GM21515 (cell line): ENCODE data around the gene NTM.

Experiments used
- ATAC-seq: cut with Tn5 transposase; IDR thresholded peaks from one replicate; pipeline ENCODE4 v1.9.1; 2021; ENCODE audit not compliant: unreplicated experiment

Gene NTM

GRCh38 chr11:131632971-131633370 lies 262.6 kb downstream of the NTM start:
- no peak for ATAC-seq

GRCh38 chr11:131633921-131634715 lies 263.7 kb downstream of the NTM start:
- no peak for ATAC-seq

GRCh38 chr11:131637469-131638175 lies 267.2 kb downstream of the NTM start:
- no peak for ATAC-seq

GRCh38 chr11:131638889-131639288 lies 268.5 kb downstream of the NTM start:
- no peak for ATAC-seq

GRCh38 chr11:131640320-131640719 lies 269.9 kb downstream of the NTM start:
- ATAC-seq, result no peak

GRCh38 chr11:131642756-131643531 lies 272.5 kb downstream of the NTM start:
- no peak for ATAC-seq

- ATAC-seq, result no peak
Measured at GRCh38 chr11:131644204-131644795, 273.9 kb downstream of the NTM start.

- ATAC-seq, result no peak
Measured at GRCh38 chr11:131645237-131645636, 274.8 kb downstream of the NTM start.

- no peak for ATAC-seq
Measured at GRCh38 chr11:131649856-131650255, 279.4 kb downstream of the NTM start.

GRCh38 chr11:131652231-131652630 lies 281.8 kb downstream of the NTM start:
- no peak for ATAC-seq

- no peak for ATAC-seq
Measured at GRCh38 chr11:131653260-131653659, 282.8 kb downstream of the NTM start.

GRCh38 chr11:131654849-131655248 lies 284.4 kb downstream of the NTM start:
- ATAC-seq, result no peak

- no peak for ATAC-seq
Measured at GRCh38 chr11:131656179-131656838, 285.9 kb downstream of the NTM start.

GRCh38 chr11:131656839-131657211 lies 286.4 kb downstream of the NTM start:
- ATAC-seq, result no peak

GRCh38 chr11:131658414-131658813 lies 288.0 kb downstream of the NTM start:
- no peak for ATAC-seq

GRCh38 chr11:131658952-131659351 lies 288.5 kb downstream of the NTM start:
- ATAC-seq, result peak; percentile 80

GRCh38 chr11:131659931-131660330 lies 289.5 kb downstream of the NTM start:
- no peak for ATAC-seq

- ATAC-seq, result no peak
Measured at GRCh38 chr11:131661132-131661531, 290.7 kb downstream of the NTM start.

GRCh38 chr11:131662317-131662972 lies 292.0 kb downstream of the NTM start:
- no peak for ATAC-seq

GRCh38 chr11:131662993-131663392 lies 292.6 kb downstream of the NTM start:
- no peak for ATAC-seq
